Heart left ventricle (tissue), 16 donors: ENCODE results near the gene MEIS2. TPM values are rescaled to one million over a fixed set of nuclear protein-coding genes. Genes with fewer than 3 reads are reported as not detected.

ENCODE experiments used
- ATAC-seq, 4 donors: fragments of 200-7000 bp; cut with Tn5 transposase; one replicate each; pipeline ENCODE4 v1.9.1; 2020 to 2022; ENCODE audit warnings: moderate library complexity in 4 of 4, mild to moderate bottlenecking in 3 of 4, moderate number of reproducible peaks in 1 of 4
- DNase-seq, 5 donors: peaks; one replicate each; pipeline ENCODE4 v3.0.0-alpha.2; 2020
- H3K27ac ChIP-seq, 12 donors: fragments of 200-600 bp; sonication (generic) in 4 of 12; one replicate each; pipeline versions ENCODE4 v1.5.0 to v1.8.0; 2016 to 2022; ENCODE audit warnings: mild to moderate bottlenecking in 2 of 12
- H3K27me3 ChIP-seq, 9 donors: fragments of 200-600 bp; sonication (generic) in 2 of 9; one replicate each; pipeline versions ENCODE4 v1.5.1 to v1.8.0; 2016 to 2022; ENCODE audit warnings: mild to moderate bottlenecking in 3 of 9
- H3K36me3 ChIP-seq, 9 donors: fragments of 200-600 bp; sonication (generic) in 2 of 9; one replicate each; pipeline versions ENCODE4 v1.5.0 to v1.8.0; 2018 to 2022; ENCODE audit warnings: mild to moderate bottlenecking in 2 of 9
- H3K4me1 ChIP-seq, 12 donors: fragments of 200-600 bp; sonication (generic) in 4 of 12; one replicate each; pipeline versions ENCODE4 v1.5.0 to v1.8.0; 2016 to 2022; ENCODE audit warnings: mild to moderate bottlenecking in 3 of 12
- H3K4me3 ChIP-seq, 12 donors: fragments of 200-600 bp; sonication (generic) in 4 of 12; one replicate each; pipeline versions ENCODE4 v1.5.0 to v1.8.0; 2017 to 2022; ENCODE audit warnings: mild to moderate bottlenecking in 9 of 12, moderate library complexity in 4 of 12
- H3K9me3 ChIP-seq, 12 donors: fragments of 200-600 bp; sonication (generic) in 4 of 12; one replicate each; pipeline versions ENCODE4 v1.5.0 to v1.8.0; 2016 to 2022; ENCODE audit warnings: mild to moderate bottlenecking in 1 of 12
- CTCF ChIP-seq, 12 donors: fragments of 200-600 bp; sonication (generic) in 4 of 12; IDR thresholded peaks; one replicate each; pipeline versions ENCODE4 v1.5.0 to v1.8.0; 2018 to 2022; ENCODE audit warnings: antibody characterized with exemption in 12 of 12, mild to moderate bottlenecking in 5 of 12
- POLR2A ChIP-seq, 2 donors: fragments of 450-650 bp; IDR thresholded peaks; one replicate each; pipeline ENCODE4 v1.6.1; 2017; ENCODE audit warnings: antibody characterized with exemption in 2 of 2, mild to moderate bottlenecking in 2 of 2, moderate library complexity in 2 of 2
- WGBS, 4 donors: extraction: QIAGEN DNeasy Blood & Tissue Kit in 2 of 4; methylation state at CpG; one replicate each; pipeline versions ENCODE4 v1.1.5 to v1.1.7; 2013 to 2018; 5-methylcytosine and 5-hydroxymethylcytosine counted together
- intact Hi-C, 10 donors: fragments of 100-400 bp; cut with DNase I; formaldehyde crosslinking; loops; one replicate each; pipeline versions ENCODE4 v1.11.1 to v1.14.2; 2022
- polyA plus RNA-seq, 2 donors: library from polyadenylated mRNA; stranded (reverse); fragments of 200-250 nt; gene quantifications; one replicate each; pipeline ENCODE4 v1.2.3, GENCODE V29; 2013
- total RNA-seq, 9 donors: library from RNA; depleted of rRNA in 2 of 9; stranded (reverse); fragments of >200 nt in 2 of 9; fragmentation: NEBNext Ultra II Directional in 3 of 9; extraction: Animal tissue kit (Norgen Biotek cat#: 25700) in 3 of 9; gene quantifications; one replicate each; pipeline versions ENCODE4 v1.1.0 to v1.2.4, GENCODE V29; 2016 to 2023
- donor health status: ischemic (EF 13 %, LVEDD 7.1; RV severe dilation, severe dysfunction).
- donor health status: healthy with polysubstance abuse.
- donor health status: DM: no; HTN: yes; CAD: no.
- donor health status: DM: no; HTN: no; CAD: no.
- donor health status: ischemic (EF 25% LVEDD 6.9; RV normal size, moderate dysfunction).
- donor health status: ischemic (EF 25% LVEDD 5.7; RV mildly dilated, moderate dysfunction).
- donor health status: healthy.
- donor health status: DM: yes; HTN: yes; CAD: no.
- donor health status: ischemic (EF 35%, LVEDD 5.7; RV mildly dilated, moderate dysfunction).
- donor health status: nonischemic (EF 11% LVEDD 7.7; RV severe dilation, severe dysfunction).
- donor health status: DM: yes; HTN: yes; CAD: no.
- donor health status: PGD.
- donor health status: ischemic (EF 29% LVEDD 5.4; RV normal size, mild dysfunction).
- donor health status: nonischemic (EF 23%, LVEDD 6.1; RV moderate dilation, normal function).

Gene MEIS2
- total and polyA plus RNA-seq, 11 donors, result 13.2 to 89.7 (median 49.7) TPM

GRCh38 chr15:36996121-36996520 is 104.2 kb downstream of the MEIS2 start:
- Histone ChIP-seq H3K36me3 (no peaks in the 10 kb centered on the region), H3K9me3 (no peaks in the 10 kb centered on the region), H3K27me3 (no peaks in the 10 kb centered on the region), H3K4me1 (peaks cover 0 to 44% (median 11%) of the 10 kb centered on the region in 12 donors), H3K4me3 (no peak overlapping the region), H3K27ac (peak overlapping the region; percentile 36 to 69 (median 60))
- peak in 3 of 5 donors; percentile 44 to 54 (median 45) for DNase-seq
- 25 to 42% (median 30%) methylated on average over 2 of the region's 2 CpGs for WGBS, 4 donors
- peak; percentile 92 to 93 (median 92) for ATAC-seq
- intact Hi-C loops, result loop anchor here in 4 of 10 donors (5.0 to 10.0 kb wide), 2 partner anchors 99 to 101 kb away; no protein-coding TSS in a partner anchor
- TF ChIP-seq CTCF (IDR thresholded peaks at IDR 0.05) (peak in 2 of 12 donors; percentile 13 to 21), POLR2A (IDR thresholded peaks at IDR 0.05) (no peak)

- no peak overlapping the region for H3K4me3 ChIP-seq
- H3K36me3 ChIP-seq, result no peaks in the 10 kb centered on the region
- H3K4me1 ChIP-seq, result peaks cover 0 to 33% (median 11%) of the 10 kb centered on the region in 12 donors
- intact Hi-C loops, result loop anchor here in 4 of 10 donors (5.0 to 10.0 kb wide), 2 partner anchors 100 to 103 kb away; no protein-coding TSS in a partner anchor
- H3K27me3 ChIP-seq, result no peaks in the 10 kb centered on the region
- H3K27ac ChIP-seq, result no peak overlapping the region
- WGBS, 4 donors, result 72 to 81% (median 76%) methylated on average over 8 of the region's 8 CpGs
- DNase-seq, result no peak
- ATAC-seq, result no peak
- TF ChIP-seq CTCF (IDR thresholded peaks at IDR 0.05), result no peak
- no peak for TF ChIP-seq POLR2A (IDR thresholded peaks at IDR 0.05)
- H3K9me3 ChIP-seq, result no peaks in the 10 kb centered on the region
These were observed 105.6 kb downstream of the MEIS2 start for GRCh38 chr15:36994790-36995189.

GRCh38 chr15:36992454-36992853 is 107.9 kb downstream of the MEIS2 start:
- DNase-seq (no peak), ATAC-seq (no peak)
- H3K27ac ChIP-seq, result no peak overlapping the region
- H3K27me3 ChIP-seq, result no peaks in the 10 kb centered on the region
- TF ChIP-seq POLR2A (IDR thresholded peaks at IDR 0.05) (no peak), CTCF (IDR thresholded peaks at IDR 0.05) (no peak)
- no peaks in the 10 kb centered on the region for H3K36me3 ChIP-seq
- H3K9me3 ChIP-seq, result no peaks in the 10 kb centered on the region
- intact Hi-C loops, result loop anchor here in 2 of 10 donors (10.0 kb wide), 1 partner anchor 102 kb away; no protein-coding TSS in a partner anchor
- 73 to 81% (median 78%) methylated on average over 5 of the region's 5 CpGs for WGBS, 4 donors
- H3K4me1 ChIP-seq, result peaks cover 0 to 42% (median 21%) of the 10 kb centered on the region in 12 donors
- H3K4me3 ChIP-seq, result no peak overlapping the region

GRCh38 chr15:36988947-36989346 is 111.4 kb downstream of the MEIS2 start:
- Histone ChIP-seq H3K9me3 (peaks cover 0 to 12% (median 3%) of the 10 kb centered on the region in 12 donors), H3K36me3 (peaks cover 0 to 4% (median 0%) of the 10 kb centered on the region in 9 donors), H3K4me3 (no peak overlapping the region), H3K4me1 (peaks cover 0 to 33% (median 11%) of the 10 kb centered on the region in 12 donors), H3K27me3 (no peaks in the 10 kb centered on the region), H3K27ac (peak overlapping the region in 6 of 12 donors; percentile 31 to 61 (median 36))
- DNase-seq (no peak), ATAC-seq (peak in 1 of 4 donors; percentile 9)
- intact Hi-C loops, result loop anchor here in 1 of 10 donors (10.0 kb wide), 1 partner anchor 94 kb away; no protein-coding TSS in a partner anchor
- no peak for TF ChIP-seq CTCF (IDR thresholded peaks at IDR 0.05)
- TF ChIP-seq POLR2A (IDR thresholded peaks at IDR 0.05), result no peak
